HG03432 (cell line): ENCODE results near the gene ATF3.
A peak's percentile ranks its signal among the peaks of the same experiment; 100 is the strongest.
"Not testable (repeated sequence)": the region's sequence is repeated elsewhere in the genome, so short reads cannot be mapped to it uniquely, and the experiment has no call there.

Experiments
- ATAC-seq: cut with Tn5 transposase; IDR thresholded peaks from one replicate; pipeline ENCODE4 v1.9.1; 2021; ENCODE audit warnings: mild to moderate bottlenecking, moderate library complexity; ENCODE audit not compliant: unreplicated experiment

The ATF3 gene

GRCh38 chr1:212649020-212649419 is 40.5 kb downstream of the ATF3 start:
- ATAC-seq, result no peak

GRCh38 chr1:212650228-212650627 is 41.7 kb downstream of the ATF3 start:
- no peak for ATAC-seq

DNA sequence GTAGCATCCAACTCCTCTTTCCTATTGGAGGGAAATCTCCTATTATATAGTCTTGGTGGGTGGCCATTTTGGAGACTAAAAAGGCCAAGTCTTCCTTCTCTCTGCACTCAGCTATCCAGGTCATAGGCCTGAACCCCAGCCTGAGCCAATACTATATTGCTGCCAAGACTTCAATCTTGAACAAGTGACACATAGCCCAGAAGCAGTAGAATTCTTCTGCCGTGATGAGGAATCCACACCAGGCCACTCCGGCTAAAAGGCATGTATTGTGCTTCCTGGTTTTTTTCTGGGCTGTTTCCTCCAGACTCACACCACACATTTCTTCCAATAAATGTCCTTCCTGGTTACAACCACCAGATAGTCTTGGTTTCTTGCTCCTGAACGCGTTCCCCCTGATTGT is 43.0 kb downstream of the ATF3 start:
- ATAC-seq, result no peak

DNA sequence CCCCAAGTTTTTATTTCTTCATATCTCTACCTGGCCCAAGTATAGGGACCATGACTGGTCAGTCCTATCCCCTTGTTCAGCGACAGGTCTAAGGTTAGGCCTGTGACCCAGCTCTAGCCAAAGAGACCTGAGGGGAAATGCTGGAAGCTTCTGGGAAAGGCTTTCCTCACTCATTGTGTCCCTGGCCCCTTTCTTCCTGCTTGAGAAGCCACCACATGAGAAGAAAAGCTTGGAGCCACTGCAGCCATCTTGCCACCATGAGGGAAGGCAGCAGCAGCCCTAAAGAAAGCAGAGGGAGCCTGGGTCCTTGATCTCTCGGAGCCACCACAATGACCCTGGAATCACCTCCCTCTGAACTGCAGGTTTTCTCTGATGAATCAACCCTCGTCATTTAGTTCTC is 43.4 kb downstream of the ATF3 start:
- ATAC-seq, result no peak

DNA sequence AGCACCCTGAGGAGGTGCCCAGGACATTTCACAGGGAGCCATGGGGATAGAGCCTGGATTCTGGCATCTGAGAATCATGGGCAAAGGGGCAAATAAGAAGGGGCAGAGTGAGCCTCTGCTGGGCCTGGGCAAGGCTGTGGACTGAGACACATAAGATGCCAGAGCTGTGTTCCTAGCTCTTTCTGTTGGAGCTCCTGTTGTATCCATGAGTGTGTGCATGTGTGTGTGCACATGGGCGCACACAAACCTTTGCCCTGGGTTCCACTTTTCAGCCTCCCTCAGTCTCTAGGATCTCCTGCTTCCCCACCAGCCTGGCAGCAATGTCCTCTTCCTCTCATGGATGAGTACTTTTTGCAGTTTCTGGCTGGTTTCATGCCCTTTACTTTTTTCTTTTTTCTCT is 44.0 kb downstream of the ATF3 start:
- no peak for ATAC-seq

GRCh38 chr1:212655668-212656440 is 47.3 kb downstream of the ATF3 start:
- ATAC-seq, result no peak

GRCh38 chr1:212656730-212657129 is 48.2 kb downstream of the ATF3 start:
- no peak for ATAC-seq

GRCh38 chr1:212658250-212658649 is 49.7 kb downstream of the ATF3 start:
- ATAC-seq, result not testable (repeated sequence)

GRCh38 chr1:212664409-212665199 is 56.0 kb downstream of the ATF3 start:
- ATAC-seq, result no peak

DNA sequence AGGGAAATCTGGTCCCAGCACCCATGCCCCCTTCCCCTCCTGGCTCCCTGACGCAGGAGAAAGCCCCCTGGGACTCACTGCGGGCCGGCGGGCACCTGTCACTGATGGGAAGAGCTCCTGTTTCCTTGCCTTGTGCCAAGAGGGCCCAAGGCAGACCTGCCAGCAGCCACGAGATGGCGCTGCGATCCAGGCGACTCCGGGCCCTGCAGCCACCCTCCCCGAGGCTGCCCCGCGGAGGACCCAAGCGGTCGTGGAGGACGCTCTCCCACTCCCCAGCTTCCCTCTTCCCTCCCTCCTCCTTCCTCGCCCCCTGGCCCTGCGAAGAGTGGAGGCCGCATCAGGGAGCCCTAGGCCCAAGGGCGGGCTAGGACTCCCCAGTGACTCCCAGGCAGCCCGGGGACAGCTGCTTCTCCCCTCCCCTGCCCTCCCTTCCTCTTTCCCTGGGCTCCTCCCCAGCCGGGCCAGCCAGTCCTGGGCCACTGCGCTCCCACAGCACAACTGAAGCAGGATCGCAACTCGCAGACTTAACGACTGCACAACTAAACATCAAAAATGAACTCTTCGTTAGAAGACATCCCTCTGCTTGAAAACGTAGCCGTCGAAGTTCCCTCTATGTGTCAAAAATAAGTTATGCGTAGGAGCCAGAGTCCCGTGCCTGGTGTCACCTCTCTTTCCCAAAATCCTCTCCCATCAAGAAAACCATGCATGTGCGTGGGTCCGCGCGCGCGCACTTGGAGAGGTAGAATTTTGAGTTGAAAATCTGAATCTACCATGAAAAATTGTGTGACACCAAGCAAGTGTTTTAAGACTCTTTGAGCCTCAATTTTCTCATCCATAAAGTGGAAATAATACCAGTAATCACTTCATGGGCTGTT is 56.9 kb downstream of the ATF3 start:
- peak; percentile 96 for ATAC-seq

DNA sequence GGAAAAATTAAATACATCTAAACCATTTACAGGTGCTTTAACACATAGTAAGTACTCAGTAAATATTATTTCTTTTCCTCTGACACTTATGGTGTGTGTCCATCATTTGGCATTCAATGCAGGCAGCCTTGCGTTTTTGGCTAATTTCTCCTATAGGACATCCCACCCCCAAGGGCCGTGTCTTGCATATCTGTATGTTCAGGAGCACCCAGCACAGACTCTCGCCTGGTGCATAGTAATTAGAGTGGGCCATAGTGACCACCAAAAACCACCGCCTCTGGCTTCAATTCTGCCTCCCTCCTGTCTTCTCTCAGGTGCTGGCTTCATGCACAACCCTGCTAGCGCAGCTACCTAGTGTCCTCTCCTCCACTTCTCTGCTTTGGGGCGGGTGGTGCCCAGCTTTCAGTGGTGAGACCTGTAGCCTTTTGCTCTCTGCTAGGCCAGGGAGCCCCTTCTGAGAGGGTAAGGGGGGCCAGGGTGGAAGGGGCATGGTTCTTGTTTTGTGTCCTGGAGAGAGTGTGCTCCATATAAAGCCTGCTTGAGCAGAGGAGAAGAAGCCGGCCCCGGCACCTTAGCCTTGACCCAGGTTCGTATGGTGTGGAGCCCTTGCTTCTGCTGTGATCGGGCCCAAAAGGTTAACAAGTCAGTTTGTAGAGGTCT is 57.7 kb downstream of the ATF3 start:
- no peak for ATAC-seq

DNA sequence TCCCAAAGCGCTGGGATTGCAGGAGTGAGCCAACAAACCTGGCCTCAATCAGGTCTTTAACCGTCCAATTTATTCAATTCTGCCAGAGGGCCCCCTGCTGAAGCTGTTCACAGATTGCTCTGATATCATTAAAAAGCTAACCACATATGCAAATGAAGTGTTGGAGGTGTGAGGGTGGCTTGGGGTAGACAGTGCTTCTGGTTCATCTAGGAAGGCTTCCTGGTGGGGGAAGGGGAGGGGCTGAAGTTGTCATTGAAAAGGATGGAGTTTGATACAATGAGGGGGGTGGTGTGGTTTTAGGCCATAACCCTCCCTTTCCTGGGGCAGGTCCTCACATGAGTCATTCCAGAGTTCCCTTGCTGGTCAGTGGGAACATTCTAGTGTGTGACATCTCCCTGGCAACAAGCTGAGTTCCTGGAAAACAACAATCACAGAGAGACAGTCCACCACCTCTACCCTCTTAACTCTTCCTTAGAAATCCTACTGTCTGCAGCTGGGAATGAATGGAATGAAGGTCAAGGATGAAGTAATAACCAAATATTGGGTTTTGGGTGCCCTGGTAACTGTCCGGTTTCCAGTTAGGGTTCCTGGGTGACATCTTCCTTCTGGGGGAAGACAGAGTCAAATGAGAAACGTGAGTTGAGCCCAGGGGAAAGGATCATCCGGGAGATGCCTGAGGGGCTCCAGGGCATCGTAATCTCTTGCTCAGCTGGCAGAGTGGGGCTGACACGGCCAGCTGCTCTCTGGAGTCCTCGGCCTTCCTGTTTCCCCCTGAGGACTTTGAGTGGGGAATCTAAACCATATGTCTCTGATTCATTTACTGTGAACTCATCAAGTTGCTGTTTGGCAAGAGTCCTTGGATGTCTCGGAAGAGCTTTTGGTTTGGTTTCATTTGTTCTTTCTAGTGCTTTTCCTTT is 58.9 kb downstream of the ATF3 start:
- peak; percentile 28 for ATAC-seq

- no peak for ATAC-seq
Measured at GRCh38 chr1:212668477-212668876, 59.9 kb downstream of the ATF3 start.

- ATAC-seq, result no peak
Measured at GRCh38 chr1:212669102-212669501, 60.5 kb downstream of the ATF3 start.

DNA sequence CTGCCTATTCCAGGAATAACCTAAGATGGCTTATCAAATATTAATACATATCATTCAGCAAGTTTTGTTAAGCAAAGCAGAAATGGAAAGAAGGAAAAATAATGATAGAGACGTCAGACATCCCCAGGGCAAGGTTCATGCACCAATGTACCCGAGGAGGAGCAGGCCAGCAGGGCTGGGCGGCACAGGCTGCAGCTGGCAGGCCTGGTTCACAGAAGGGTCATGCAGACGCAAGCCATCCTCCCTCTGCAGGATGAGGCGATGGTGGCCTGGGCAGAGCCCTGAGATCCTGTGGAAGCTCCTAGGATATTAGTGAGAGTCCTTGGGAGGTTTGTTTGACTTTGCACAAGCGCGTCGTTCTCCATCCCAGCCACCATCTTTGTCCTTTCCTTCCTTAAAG is 61.0 kb downstream of the ATF3 start:
- ATAC-seq, result no peak

GRCh38 chr1:212670301-212670700 is 61.7 kb downstream of the ATF3 start:
- no peak for ATAC-seq
